Panc1 (cell line): ENCODE results near the gene TMEM63B.

ENCODE experiments used
- CTCF ChIP-seq: fragments of 450-650 bp; IDR thresholded peaks from 2 replicates; pipeline ENCODE4 v1.5.1; 2017; ENCODE audit warnings: mild to moderate bottlenecking
- REST ChIP-seq, 2 experiments: IDR thresholded peaks; 2 replicates each; pipeline ENCODE4 v1.6.1; 2011 to 2012; ENCODE audit warnings: low read depth in 2 of 2, control low read depth in 1 of 2, low read length in 1 of 2, mild to moderate bottlenecking in 1 of 2, moderate library complexity in 1 of 2; ENCODE audit not compliant: insufficient read depth in 1 of 2

- TF ChIP-seq REST (IDR thresholded peaks at IDR 0.05; ENCODE audit: insufficient read depth in 1 of 2, low read depth in 2 of 2, low read length in 1 of 2) (no peak), CTCF (no peak)
These were observed 21.2 kb upstream of the TMEM63B start for GRCh38 chr6:44105993-44106740.
